Breast epithelium (tissue), 3 donors: ENCODE measurements around the gene MX2.

ENCODE experiments used
- POLR2A ChIP-seq: fragments of 450-650 bp; IDR thresholded peaks from one replicate; pipeline ENCODE4 v1.6.1; 2016; ENCODE audit warnings: antibody characterized with exemption, mild to moderate bottlenecking, moderate library complexity
- POLR2AphosphoS5 ChIP-seq, 3 donors: sonication (generic); formaldehyde crosslinking; IDR thresholded peaks; one replicate each; pipeline ENCODE4 v1.6.1; 2017; ENCODE audit warnings: antibody characterized with exemption in 3 of 3
- TF ChIP-seq, protein P1 (sequence below), 3 donors: fragments of 450-650 bp; IDR thresholded peaks; one replicate each; pipeline ENCODE4 v1.5.1; 2016 to 2017; ENCODE audit warnings: antibody characterized with exemption in 3 of 3, mild to moderate bottlenecking in 3 of 3, moderate library complexity in 3 of 3

GRCh38 chr21:41366522-41367151 is 4.8 kb downstream of the MX2 start:
- TF ChIP-seq, protein P1, sequence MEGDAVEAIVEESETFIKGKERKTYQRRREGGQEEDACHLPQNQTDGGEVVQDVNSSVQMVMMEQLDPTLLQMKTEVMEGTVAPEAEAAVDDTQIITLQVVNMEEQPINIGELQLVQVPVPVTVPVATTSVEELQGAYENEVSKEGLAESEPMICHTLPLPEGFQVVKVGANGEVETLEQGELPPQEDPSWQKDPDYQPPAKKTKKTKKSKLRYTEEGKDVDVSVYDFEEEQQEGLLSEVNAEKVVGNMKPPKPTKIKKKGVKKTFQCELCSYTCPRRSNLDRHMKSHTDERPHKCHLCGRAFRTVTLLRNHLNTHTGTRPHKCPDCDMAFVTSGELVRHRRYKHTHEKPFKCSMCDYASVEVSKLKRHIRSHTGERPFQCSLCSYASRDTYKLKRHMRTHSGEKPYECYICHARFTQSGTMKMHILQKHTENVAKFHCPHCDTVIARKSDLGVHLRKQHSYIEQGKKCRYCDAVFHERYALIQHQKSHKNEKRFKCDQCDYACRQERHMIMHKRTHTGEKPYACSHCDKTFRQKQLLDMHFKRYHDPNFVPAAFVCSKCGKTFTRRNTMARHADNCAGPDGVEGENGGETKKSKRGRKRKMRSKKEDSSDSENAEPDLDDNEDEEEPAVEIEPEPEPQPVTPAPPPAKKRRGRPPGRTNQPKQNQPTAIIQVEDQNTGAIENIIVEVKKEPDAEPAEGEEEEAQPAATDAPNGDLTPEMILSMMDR (IDR thresholded peaks at IDR 0.05), result no peak
- TF ChIP-seq POLR2AphosphoS5 (IDR thresholded peaks at IDR 0.05) (peak in 1 of 3 donors; percentile 69), POLR2A (no peak)
